ENCODE measurements around the gene ANKRD10. TPM values are rescaled to one million over a fixed set of nuclear protein-coding genes. Genes with fewer than 3 reads are reported as not detected.
A peak's percentile ranks its signal among the peaks of the same experiment; 100 is the strongest.

ANKRD10 gene
- total RNA-seq, 1 experiment from 2014 or later: 132 TPM

- H3K4me3 Mint-ChIP-seq (ENCODE audit: unreplicated experiment): no peak overlapping the region
- H3K27ac Mint-ChIP-seq (ENCODE audit: unreplicated experiment): no peak overlapping the region
- DNase-seq: no peak
- no peak for TF ChIP-seq CTCF (IDR thresholded peaks at IDR 0.05; ENCODE audit: insufficient read depth in 1 of 2, low read depth in 1 of 2, low read length in 1 of 2, severe bottlenecking in 1 of 2, unreplicated experiment in 1 of 2)
- H3K36me3 Mint-ChIP-seq (ENCODE audit: insufficient read depth, unreplicated experiment): peaks cover 82% of the 10 kb centered on the region
- H3K36me3 ChIP-seq (ENCODE audit: control insufficient read depth, insufficient read depth, low read length): 0 out of 2 replicates have a peak, but pooled peaks cover 2% of the 10 kb centered on the region
- no peak overlapping the region for H3K4me3 ChIP-seq (ENCODE audit: low read depth, low read length)
- no TSS peak for BruUV-seq (replicated peaks)
- ChIA-PET CTCF (no interaction called here), POLR2A (no interaction called here)
- no peaks in the 10 kb centered on the region for H3K4me1 ChIP-seq
- no peaks in the 10 kb centered on the region for H3K27me3 Mint-ChIP-seq (ENCODE audit: insufficient read depth, unreplicated experiment)
- no peaks in the 10 kb centered on the region for H3K27me3 ChIP-seq (replicated peaks; ENCODE audit: control insufficient read depth, insufficient read depth, low read length)
- H3K4me1 Mint-ChIP-seq (ENCODE audit: low read depth, unreplicated experiment): no peaks in the 10 kb centered on the region
- no peaks in the 10 kb centered on the region for H3K9me3 Mint-ChIP-seq (ENCODE audit: unreplicated experiment)
- intact Hi-C loops (cut with micrococcal nuclease; ENCODE audit: unreplicated experiment): no loop called here
- H3K9me3 ChIP-seq: no peaks in the 10 kb centered on the region
Observed at GRCh38 chr13:110893571-110893970, 21.3 kb downstream of the ANKRD10 start.

- no peak for TF ChIP-seq CTCF (IDR thresholded peaks at IDR 0.05; ENCODE audit: insufficient read depth in 1 of 2, low read depth in 1 of 2, low read length in 1 of 2, severe bottlenecking in 1 of 2, unreplicated experiment in 1 of 2)
Observed at GRCh38 chr13:110890279-110891165, 24.3 kb downstream of the ANKRD10 start.

GRCh38 chr13:110888390-110888789 is 26.5 kb downstream of the ANKRD10 start:
- intact Hi-C loops (cut with micrococcal nuclease; ENCODE audit: unreplicated experiment): no loop called here
- no peak overlapping the region for H3K4me3 ChIP-seq (ENCODE audit: low read depth, low read length)
- no peaks in the 10 kb centered on the region for H3K4me1 ChIP-seq
- CTCF ChIA-PET: interaction anchor here (0.7 kb wide), 1 partner anchor 433 kb away, joined by 5 read pairs; no protein-coding TSS in a partner anchor
- TSS peak; percentile 2 for BruUV-seq (replicated peaks)
- H3K27ac Mint-ChIP-seq (ENCODE audit: unreplicated experiment): no peak overlapping the region
- H3K27me3 Mint-ChIP-seq (ENCODE audit: insufficient read depth, unreplicated experiment): no peaks in the 10 kb centered on the region
- no peaks in the 10 kb centered on the region for H3K9me3 ChIP-seq
- H3K36me3 ChIP-seq (ENCODE audit: control insufficient read depth, insufficient read depth, low read length): peaks cover 2% of the 10 kb centered on the region; the same call in 1 of the 2 replicates
- peaks cover 61% of the 10 kb centered on the region for H3K36me3 Mint-ChIP-seq (ENCODE audit: insufficient read depth, unreplicated experiment)
- H3K9me3 Mint-ChIP-seq (ENCODE audit: unreplicated experiment): no peaks in the 10 kb centered on the region
- no peaks in the 10 kb centered on the region for H3K27me3 ChIP-seq (replicated peaks; ENCODE audit: control insufficient read depth, insufficient read depth, low read length)
- H3K4me1 Mint-ChIP-seq (ENCODE audit: low read depth, unreplicated experiment): no peaks in the 10 kb centered on the region
- POLR2A ChIA-PET: no interaction called here
- no peak for DNase-seq
- no peak for TF ChIP-seq CTCF (IDR thresholded peaks at IDR 0.05; ENCODE audit: insufficient read depth in 1 of 2, low read depth in 1 of 2, low read length in 1 of 2, severe bottlenecking in 1 of 2, unreplicated experiment in 1 of 2)
- H3K4me3 Mint-ChIP-seq (ENCODE audit: unreplicated experiment): no peak overlapping the region

More at GRCh38 chr13:110890279-110891165, 24.3 kb downstream of the ANKRD10 start:
- no peaks in the 10 kb centered on the region for H3K4me1 ChIP-seq
- CTCF ChIA-PET: no interaction called here
- H3K4me3 ChIP-seq (ENCODE audit: low read depth, low read length): no peak overlapping the region
- H3K36me3 ChIP-seq (ENCODE audit: control insufficient read depth, insufficient read depth, low read length): peaks cover 2% of the 10 kb centered on the region; the same call in 1 of the 2 replicates
- no peaks in the 10 kb centered on the region for H3K27me3 ChIP-seq (replicated peaks; ENCODE audit: control insufficient read depth, insufficient read depth, low read length)
- no TSS peak for BruUV-seq (replicated peaks)
- no peaks in the 10 kb centered on the region for H3K9me3 ChIP-seq
- H3K4me3 Mint-ChIP-seq (ENCODE audit: unreplicated experiment): no peak overlapping the region
- peaks cover 68% of the 10 kb centered on the region for H3K36me3 Mint-ChIP-seq (ENCODE audit: insufficient read depth, unreplicated experiment)
- no peaks in the 10 kb centered on the region for H3K9me3 Mint-ChIP-seq (ENCODE audit: unreplicated experiment)
- no peaks in the 10 kb centered on the region for H3K4me1 Mint-ChIP-seq (ENCODE audit: low read depth, unreplicated experiment)
- no peak overlapping the region for H3K27ac Mint-ChIP-seq (ENCODE audit: unreplicated experiment)
- POLR2A ChIA-PET: no interaction called here
- intact Hi-C loops (cut with micrococcal nuclease; ENCODE audit: unreplicated experiment): no loop called here
- no peaks in the 10 kb centered on the region for H3K27me3 Mint-ChIP-seq (ENCODE audit: insufficient read depth, unreplicated experiment)
- DNase-seq: no peak
